Measurements from ENCODE around the gene LSR. TPM values are rescaled to one million over a fixed set of nuclear protein-coding genes. Genes with fewer than 3 reads are reported as not detected.

Gene LSR, protein sequence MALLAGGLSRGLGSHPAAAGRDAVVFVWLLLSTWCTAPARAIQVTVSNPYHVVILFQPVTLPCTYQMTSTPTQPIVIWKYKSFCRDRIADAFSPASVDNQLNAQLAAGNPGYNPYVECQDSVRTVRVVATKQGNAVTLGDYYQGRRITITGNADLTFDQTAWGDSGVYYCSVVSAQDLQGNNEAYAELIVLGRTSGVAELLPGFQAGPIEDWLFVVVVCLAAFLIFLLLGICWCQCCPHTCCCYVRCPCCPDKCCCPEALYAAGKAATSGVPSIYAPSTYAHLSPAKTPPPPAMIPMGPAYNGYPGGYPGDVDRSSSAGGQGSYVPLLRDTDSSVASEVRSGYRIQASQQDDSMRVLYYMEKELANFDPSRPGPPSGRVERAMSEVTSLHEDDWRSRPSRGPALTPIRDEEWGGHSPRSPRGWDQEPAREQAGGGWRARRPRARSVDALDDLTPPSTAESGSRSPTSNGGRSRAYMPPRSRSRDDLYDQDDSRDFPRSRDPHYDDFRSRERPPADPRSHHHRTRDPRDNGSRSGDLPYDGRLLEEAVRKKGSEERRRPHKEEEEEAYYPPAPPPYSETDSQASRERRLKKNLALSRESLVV
- total RNA-seq: 10 to 100 TPM; 20.0 to 20.6 TPM

DNA sequence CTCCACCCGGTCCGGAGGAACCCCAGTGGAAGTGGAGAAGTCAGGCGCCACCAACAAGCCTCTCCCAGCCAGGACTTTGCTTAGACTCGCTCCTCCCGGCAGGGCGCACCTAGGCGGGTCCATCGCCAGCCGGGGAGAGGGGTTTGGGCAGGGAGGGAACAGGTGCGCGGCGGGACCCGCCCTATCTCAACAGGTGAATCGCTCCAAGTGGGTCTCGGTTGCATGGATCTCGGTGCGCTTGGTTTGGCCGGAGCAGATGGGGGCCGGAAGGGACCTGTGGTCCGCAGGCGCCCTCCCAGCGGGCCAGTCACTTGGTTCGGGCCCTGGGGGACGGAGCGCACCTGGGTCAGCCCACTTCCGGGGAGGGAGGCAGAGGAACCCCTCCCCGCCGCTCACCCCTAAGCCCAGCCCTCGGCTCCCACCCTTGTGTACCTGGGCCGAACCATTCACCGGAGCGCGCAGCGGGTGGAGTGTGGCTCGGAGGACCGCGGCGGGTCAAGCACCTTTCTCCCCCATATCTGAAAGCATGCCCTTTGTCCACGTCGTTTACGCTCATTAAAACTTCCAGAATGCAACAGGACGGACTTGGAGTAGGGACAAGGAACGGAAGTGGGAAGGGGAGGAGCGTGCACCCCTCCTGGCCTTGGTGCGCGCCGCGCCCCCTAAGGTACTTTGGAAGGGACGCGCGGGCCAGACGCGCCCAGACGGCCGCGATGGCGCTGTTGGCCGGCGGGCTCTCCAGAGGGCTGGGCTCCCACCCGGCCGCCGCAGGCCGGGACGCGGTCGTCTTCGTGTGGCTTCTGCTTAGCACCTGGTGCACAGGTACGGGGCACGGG is at the start of gene LSR:
TSS of gene LSR (plus strand) at position 693 of the 836 bp plus-strand sequence. CDS start at position 714, 21 bp downstream.
- Mint-ChIP-seq H3K27ac (peak within 1 kb of the TSS; percentile 93), H3K36me3 (ENCODE audit: low read depth) (peaks cover 17% of the 10 kb centered on the region), H3K4me1 (ENCODE audit: low read depth) (peaks cover 30% of the 10 kb centered on the region), H3K9me3 (peaks cover 12% of the 10 kb centered on the region), H3K4me3 (peak within 1 kb of the TSS; percentile 87), H3K27me3 (no peaks in the 10 kb centered on the region)
- POLR2A ChIA-PET: interaction anchor here (0.6 to 1.1 kb wide), 4 partner anchors 11 to 49 kb away, joined by 3 to 5 read pairs (median 3); no protein-coding TSS in a partner anchor
- CTCF ChIA-PET: no interaction called here
- ATAC-seq: peak; percentile 95
- intact Hi-C loops (cut with micrococcal nuclease): no loop called here
- peak; percentile 88 for DNase-seq
- TF ChIP-seq, protein P1, sequence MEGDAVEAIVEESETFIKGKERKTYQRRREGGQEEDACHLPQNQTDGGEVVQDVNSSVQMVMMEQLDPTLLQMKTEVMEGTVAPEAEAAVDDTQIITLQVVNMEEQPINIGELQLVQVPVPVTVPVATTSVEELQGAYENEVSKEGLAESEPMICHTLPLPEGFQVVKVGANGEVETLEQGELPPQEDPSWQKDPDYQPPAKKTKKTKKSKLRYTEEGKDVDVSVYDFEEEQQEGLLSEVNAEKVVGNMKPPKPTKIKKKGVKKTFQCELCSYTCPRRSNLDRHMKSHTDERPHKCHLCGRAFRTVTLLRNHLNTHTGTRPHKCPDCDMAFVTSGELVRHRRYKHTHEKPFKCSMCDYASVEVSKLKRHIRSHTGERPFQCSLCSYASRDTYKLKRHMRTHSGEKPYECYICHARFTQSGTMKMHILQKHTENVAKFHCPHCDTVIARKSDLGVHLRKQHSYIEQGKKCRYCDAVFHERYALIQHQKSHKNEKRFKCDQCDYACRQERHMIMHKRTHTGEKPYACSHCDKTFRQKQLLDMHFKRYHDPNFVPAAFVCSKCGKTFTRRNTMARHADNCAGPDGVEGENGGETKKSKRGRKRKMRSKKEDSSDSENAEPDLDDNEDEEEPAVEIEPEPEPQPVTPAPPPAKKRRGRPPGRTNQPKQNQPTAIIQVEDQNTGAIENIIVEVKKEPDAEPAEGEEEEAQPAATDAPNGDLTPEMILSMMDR (IDR thresholded peaks at IDR 0.05): no peak

DNA sequence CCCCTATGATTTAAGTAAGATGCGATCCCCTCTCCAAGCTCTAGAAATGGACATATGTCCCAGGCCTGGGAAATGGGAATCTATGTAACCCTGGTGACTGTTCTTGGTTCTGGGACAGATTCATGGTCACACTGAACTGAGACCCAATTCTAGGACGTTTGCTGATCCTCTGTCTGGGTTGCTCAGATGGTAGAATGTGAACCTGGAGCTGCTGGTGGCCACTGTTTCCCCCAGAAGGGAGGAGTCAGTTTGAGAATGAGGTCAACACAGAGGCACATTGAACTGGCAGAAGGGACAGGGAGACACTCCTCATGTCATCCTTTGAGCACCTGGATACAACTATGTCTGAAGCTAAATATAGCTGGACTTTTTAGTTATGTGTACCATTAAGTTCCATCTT is 49.3 kb upstream of the LSR start:
- TF ChIP-seq, protein P1 (IDR thresholded peaks at IDR 0.05): no peak
- no peak for DNase-seq
- Mint-ChIP-seq H3K27me3 (no peaks in the 10 kb centered on the region), H3K36me3 (ENCODE audit: low read depth) (peaks cover 2% of the 10 kb centered on the region), H3K4me3 (no peak overlapping the region), H3K27ac (no peak overlapping the region), H3K4me1 (ENCODE audit: low read depth) (peaks cover 39% of the 10 kb centered on the region), H3K9me3 (no peaks in the 10 kb centered on the region)
- ATAC-seq: no peak
- ChIA-PET POLR2A (interaction anchor here (0.7 to 1.2 kb wide), 5 partner anchors 8 to 48 kb away, joined by 3 to 4 read pairs (median 3); no protein-coding TSS in a partner anchor), CTCF (interaction anchor here (1.0 to 1.4 kb wide), 3 partner anchors 9 to 41 kb away, joined by 3 to 4 read pairs (median 4); no protein-coding TSS in a partner anchor)
- intact Hi-C loops (cut with micrococcal nuclease): no loop called here

DNA sequence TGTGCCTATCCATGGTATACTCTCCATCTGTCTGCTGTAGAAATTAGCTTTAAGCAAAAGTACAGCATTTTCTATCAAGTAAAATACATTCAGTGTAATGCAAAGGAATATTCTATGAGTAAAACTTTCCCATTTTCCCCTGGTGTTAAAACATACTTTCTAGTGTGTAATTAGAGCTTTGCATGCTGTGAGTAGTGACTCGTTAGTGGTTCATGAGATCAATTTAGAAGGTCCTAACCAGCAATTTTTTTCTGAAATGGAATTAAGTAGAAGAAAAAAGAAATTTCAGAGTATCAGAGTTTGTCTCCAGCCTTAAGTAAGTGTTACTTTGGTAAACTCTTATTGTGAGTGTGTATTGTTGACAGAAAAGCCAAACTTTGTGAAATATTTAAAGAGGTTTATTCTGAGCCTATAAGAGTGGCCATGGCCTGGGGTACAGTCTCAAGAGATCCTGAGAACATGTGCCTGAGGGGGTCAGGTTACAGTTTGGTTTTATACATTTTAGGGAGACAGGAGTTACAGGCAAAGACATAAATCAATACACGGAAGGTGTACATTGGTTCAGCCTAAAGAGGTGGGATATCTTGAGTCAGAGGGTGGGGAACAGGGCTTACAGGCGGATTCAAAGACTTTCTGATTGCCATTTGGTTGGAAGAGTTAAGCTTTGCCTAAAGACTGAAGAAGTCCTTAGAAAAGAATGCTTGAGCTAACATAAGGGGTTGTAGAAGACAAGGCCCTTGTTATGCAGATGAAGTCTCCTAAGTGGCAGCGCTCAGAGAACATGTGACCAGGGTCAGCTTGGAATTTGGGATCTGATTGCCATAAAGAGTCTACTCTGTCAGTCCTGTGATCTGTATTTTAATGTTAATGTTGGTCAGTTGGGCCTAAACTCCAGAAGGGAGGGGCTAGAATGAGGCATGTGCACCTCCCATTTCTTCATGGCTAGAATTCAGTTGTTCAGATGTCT is 45.8 kb upstream of the LSR start:
- TF ChIP-seq, protein P1 (IDR thresholded peaks at IDR 0.05): no peak
- no peaks in the 10 kb centered on the region for H3K27me3 Mint-ChIP-seq
- DNase-seq (no peak), ATAC-seq (no peak)
- ChIA-PET POLR2A (interaction anchor here (0.7 to 1.3 kb wide), 10 partner anchors 9 to 45 kb away, joined by 3 to 8 read pairs (median 3); no protein-coding TSS in a partner anchor), CTCF (interaction anchor here (1.0 to 2.3 kb wide), 5 partner anchors 9 to 158 kb away, joined by 3 to 8 read pairs (median 4); no protein-coding TSS in a partner anchor)
- peaks cover 68% of the 10 kb centered on the region for H3K4me1 Mint-ChIP-seq (ENCODE audit: low read depth)
- H3K9me3 Mint-ChIP-seq: peaks cover 5% of the 10 kb centered on the region
- peaks cover 4% of the 10 kb centered on the region for H3K36me3 Mint-ChIP-seq (ENCODE audit: low read depth)
- H3K4me3 Mint-ChIP-seq: no peak overlapping the region
- intact Hi-C loops (cut with micrococcal nuclease): no loop called here
- peak overlapping the region; percentile 91 for H3K27ac Mint-ChIP-seq
